GM12878 (cell line): Measurements from ENCODE around the gene SYMPK. TPM values are rescaled to one million over a fixed set of nuclear protein-coding genes. Genes with fewer than 3 reads are reported as not detected.

Source experiments
- ATF2 ChIP-seq: IDR thresholded peaks from 2 replicates; pipeline ENCODE4 v1.6.1; 2012; ENCODE audit warnings: low read length, inconsistent platforms
- BCL11A ChIP-seq: IDR thresholded peaks from 2 replicates; pipeline ENCODE4 v1.6.1; 2011; ENCODE audit warnings: low read depth, low read length
- CEBPZ ChIP-seq: fragments of 150-350 bp; IDR thresholded peaks from 2 replicates; pipeline ENCODE4 v1.6.1; 2016; ENCODE audit warnings: low read depth, low read length
- CHD1 ChIP-seq: IDR thresholded peaks from 2 replicates; pipeline ENCODE4 v1.6.1; 2012; ENCODE audit warnings: low read depth, low read length, improper control_type of control experiment
- GATAD2B ChIP-seq: fragments of 450-650 bp; conservative IDR thresholded peaks from 2 replicates; pipeline ENCODE4 v1.6.1; 2017; ENCODE audit warnings: low read depth, mild to moderate bottlenecking, moderate library complexity
- MEF2B ChIP-seq: fragments of 450-650 bp; IDR thresholded peaks from 2 replicates; pipeline ENCODE4 v1.6.1; 2018; ENCODE audit warnings: mild to moderate bottlenecking, moderate library complexity; ENCODE audit not compliant: partially characterized antibody, poor library complexity, severe bottlenecking
- polyA plus RNA-seq, 11 experiments: library from polyadenylated mRNA; depleted of rRNA in 4 of 11; unstranded in 6 of 11; stranded (reverse) in 5 of 11; fragments of >200 nt; fragmentation: Nextera tagmentation in 4 of 11; fragmentation: Illumina TruSeq in 1 of 11; extraction: Ambion mirVana in 4 of 11; extraction: Trizol in 1 of 11; gene quantifications; 1 replicate in 1 of 11; 2 replicates in 10 of 11; pipeline versions ENCODE4 v1.2.1 to v1.2.3, GENCODE V29; 2011 to 2016; ENCODE audit warnings: inconsistent platforms in 2 of 11, missing spikeins in 2 of 11, low read depth in 1 of 11
- total RNA-seq, 4 experiments: library from RNA; depleted of rRNA in 3 of 4; stranded (reverse); fragments of >200 nt in 3 of 4; fragmentation: Illumina TruSeq in 1 of 4; extraction: Trizol in 1 of 4; gene quantifications; 2 replicates each; pipeline versions ENCODE4 v1.2.1 to v1.2.3, GENCODE V29; 2013 to 2021

Gene SYMPK
- total and polyA plus RNA-seq, 10 of the 15 experiments (the other 5 are each of a cell fraction or from before 2014, with no cell fraction given) = 0.49 to 109 (median 42.5) TPM

- TF ChIP-seq MEF2B (no peak), BCL11A (no peak), ATF2 (no peak), CHD1 (no peak), GATAD2B (no peak), CEBPZ (no peak)
These were observed 45.8 kb downstream of the SYMPK start (continued) for GRCh38 chr19:45817010-45817724.
